Chondrocyte (in vitro differentiated cells): ENCODE measurements around the gene RFTN2. TPM values are rescaled to one million over a fixed set of nuclear protein-coding genes. Genes with fewer than 3 reads are reported as not detected.
"Not testable (repeated sequence)": the region's sequence is repeated elsewhere in the genome, so short reads cannot be mapped to it uniquely, and the experiment has no call there.

ENCODE experiments used
- DNase-seq: peaks from one replicate; pipeline ENCODE4 v3.0.0; 2021; ENCODE audit warnings: mixed read lengths, low spot score
- H3K27ac Mint-ChIP-seq: one replicate; pipeline ENCODE4 v1.8.0; 2021; ENCODE audit warnings: mild to moderate bottlenecking, moderate library complexity, mixed read lengths; ENCODE audit not compliant: unreplicated experiment
- H3K27me3 Mint-ChIP-seq: 2 replicates; pipeline ENCODE4 v1.8.0; 2021; ENCODE audit warnings: low read depth, mixed read lengths
- H3K36me3 Mint-ChIP-seq: 2 replicates; pipeline ENCODE4 v1.8.0; 2021; ENCODE audit warnings: low read depth, mixed read lengths
- H3K4me1 Mint-ChIP-seq: 2 replicates; pipeline ENCODE4 v1.8.0; 2021; ENCODE audit warnings: low read depth, mild to moderate bottlenecking, mixed read lengths
- H3K4me3 Mint-ChIP-seq: one replicate; pipeline ENCODE4 v1.8.0; 2021; ENCODE audit warnings: mild to moderate bottlenecking, moderate library complexity, mixed read lengths; ENCODE audit not compliant: unreplicated experiment
- H3K9me3 Mint-ChIP-seq: 2 replicates; pipeline ENCODE4 v1.8.0; 2021; ENCODE audit warnings: low read depth, mixed read lengths
- total RNA-seq: library from RNA; stranded (reverse); gene quantifications from 3 replicates; pipeline ENCODE4 v1.2.1, GENCODE V29; 2021
- TF ChIP-seq, protein P1 (sequence below): fragments of 200-600 bp; sonication (generic); IDR thresholded peaks from 2 replicates; pipeline ENCODE4 v1.5.0; 2021; ENCODE audit warnings: antibody characterized with exemption, mild to moderate bottlenecking, moderate library complexity

Gene RFTN2
- total RNA-seq, 1 donor from 2014 or later: 11.5 TPM

DNA sequence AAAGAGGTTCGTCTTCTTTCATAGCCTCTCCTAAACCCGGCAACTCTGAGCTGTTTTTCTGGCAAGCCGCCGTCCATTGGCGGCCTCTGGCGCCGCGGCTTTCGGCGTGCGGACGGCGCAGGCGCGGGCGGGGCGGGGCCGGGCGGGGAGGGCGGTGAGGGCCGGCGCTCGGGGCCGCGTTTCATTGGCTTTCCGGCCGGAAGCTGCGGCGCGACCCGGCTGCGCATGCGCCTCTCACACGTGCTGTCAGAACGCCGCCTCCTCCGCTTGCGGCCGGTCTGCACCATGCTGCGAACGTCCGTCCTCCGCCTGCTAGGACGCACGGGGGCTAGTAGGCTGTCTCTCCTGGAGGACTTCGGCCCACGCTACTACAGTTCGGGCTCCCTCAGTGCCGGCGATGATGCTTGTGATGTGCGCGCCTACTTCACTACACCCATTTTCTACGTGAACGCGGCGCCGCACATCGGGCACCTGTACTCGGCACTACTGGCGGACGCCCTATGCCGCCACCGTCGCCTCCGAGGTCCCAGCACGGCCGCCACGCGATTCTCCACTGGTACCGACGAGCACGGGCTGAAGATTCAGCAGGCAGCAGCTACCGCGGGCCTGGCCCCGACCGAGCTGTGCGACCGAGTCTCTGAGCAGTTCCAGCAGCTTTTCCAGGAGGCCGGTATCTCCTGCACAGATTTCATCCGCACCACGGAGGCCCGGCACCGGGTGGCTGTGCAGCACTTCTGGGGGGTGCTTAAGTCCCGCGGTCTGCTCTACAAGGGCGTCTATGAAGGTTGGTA, 29.9 kb upstream of the RFTN2 start, which contains the start of gene MARS2:
TSS of gene MARS2 (plus strand) at position 249 of the 791 bp plus-strand sequence. CDS start at position 286, 37 bp downstream.
- peaks cover 43% of the 10 kb centered on the region for H3K4me1 Mint-ChIP-seq
- no peaks in the 10 kb centered on the region for H3K27me3 Mint-ChIP-seq
- DNase-seq: peak; percentile 94
- H3K4me3 Mint-ChIP-seq: peak within 1 kb of the TSS; percentile 94
- H3K27ac Mint-ChIP-seq: peak within 1 kb of the TSS; percentile 90
- peaks cover 1% of the 10 kb centered on the region for H3K36me3 Mint-ChIP-seq
- no peaks in the 10 kb centered on the region for H3K9me3 Mint-ChIP-seq
- TF ChIP-seq, protein P1, sequence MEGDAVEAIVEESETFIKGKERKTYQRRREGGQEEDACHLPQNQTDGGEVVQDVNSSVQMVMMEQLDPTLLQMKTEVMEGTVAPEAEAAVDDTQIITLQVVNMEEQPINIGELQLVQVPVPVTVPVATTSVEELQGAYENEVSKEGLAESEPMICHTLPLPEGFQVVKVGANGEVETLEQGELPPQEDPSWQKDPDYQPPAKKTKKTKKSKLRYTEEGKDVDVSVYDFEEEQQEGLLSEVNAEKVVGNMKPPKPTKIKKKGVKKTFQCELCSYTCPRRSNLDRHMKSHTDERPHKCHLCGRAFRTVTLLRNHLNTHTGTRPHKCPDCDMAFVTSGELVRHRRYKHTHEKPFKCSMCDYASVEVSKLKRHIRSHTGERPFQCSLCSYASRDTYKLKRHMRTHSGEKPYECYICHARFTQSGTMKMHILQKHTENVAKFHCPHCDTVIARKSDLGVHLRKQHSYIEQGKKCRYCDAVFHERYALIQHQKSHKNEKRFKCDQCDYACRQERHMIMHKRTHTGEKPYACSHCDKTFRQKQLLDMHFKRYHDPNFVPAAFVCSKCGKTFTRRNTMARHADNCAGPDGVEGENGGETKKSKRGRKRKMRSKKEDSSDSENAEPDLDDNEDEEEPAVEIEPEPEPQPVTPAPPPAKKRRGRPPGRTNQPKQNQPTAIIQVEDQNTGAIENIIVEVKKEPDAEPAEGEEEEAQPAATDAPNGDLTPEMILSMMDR: no peak

DNA sequence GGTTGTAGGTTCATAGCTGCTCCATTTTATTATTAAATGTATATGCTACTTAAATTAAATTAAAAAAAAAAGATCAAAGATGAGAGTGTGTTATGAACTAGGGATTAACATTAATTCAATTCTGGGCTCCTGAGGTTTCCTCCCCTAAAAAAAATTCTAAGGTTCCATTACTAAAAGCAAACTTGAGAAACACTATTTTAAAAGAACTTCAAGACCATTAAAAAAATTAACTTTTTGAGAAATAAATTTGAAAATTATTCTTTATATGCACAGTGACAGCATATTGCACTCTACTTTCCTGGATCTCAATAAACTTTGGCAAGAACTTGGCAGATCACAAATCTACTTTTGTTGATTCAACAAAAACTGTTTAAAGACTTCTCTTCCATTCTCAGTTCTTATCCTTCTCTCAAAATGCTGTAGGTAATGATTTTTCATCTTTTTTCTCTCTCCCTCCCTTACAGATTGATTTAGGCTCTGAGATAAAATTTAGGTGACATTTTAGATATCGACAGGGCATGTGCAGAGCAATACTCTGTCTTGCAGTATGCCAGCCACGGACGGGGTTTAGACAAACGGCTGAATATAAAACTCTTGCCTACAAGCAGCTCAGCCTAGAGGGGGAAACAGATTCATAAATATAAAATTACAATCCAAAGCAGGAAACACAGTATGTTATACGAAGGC, 29.2 kb upstream of the RFTN2 start:
- Mint-ChIP-seq H3K4me1 (peaks cover 38% of the 10 kb centered on the region), H3K27me3 (no peaks in the 10 kb centered on the region), H3K27ac (peak overlapping the region; percentile 90), H3K36me3 (peaks cover under 1% of the 10 kb centered on the region), H3K9me3 (no peaks in the 10 kb centered on the region), H3K4me3 (peak overlapping the region; percentile 76)
- TF ChIP-seq, protein P1: no peak
- no peak for DNase-seq

DNA sequence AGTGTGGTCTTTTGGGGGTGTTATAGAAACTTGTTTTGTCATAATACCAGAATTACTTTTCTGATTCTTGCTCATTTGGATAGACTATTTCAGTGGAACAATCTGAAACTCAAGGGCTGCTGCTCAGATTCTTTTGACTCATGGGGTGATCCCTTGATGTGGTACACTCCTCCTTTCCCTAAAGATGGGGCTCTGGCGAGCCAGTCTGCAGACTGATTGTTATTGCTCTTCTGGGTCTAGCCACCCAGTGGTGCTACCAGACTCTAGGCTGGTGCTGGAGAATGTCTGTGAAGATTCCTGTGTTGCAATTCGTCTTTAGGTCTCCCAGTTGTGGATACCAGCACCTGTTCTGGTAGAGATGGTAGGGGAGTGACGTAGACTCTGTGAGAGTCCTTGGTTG, 25.6 kb upstream of the RFTN2 start:
- no peaks in the 10 kb centered on the region for H3K36me3 Mint-ChIP-seq
- no peaks in the 10 kb centered on the region for H3K9me3 Mint-ChIP-seq
- no peak overlapping the region for H3K27ac Mint-ChIP-seq
- DNase-seq: no peak
- TF ChIP-seq, protein P1: no peak
- H3K27me3 Mint-ChIP-seq: no peaks in the 10 kb centered on the region
- H3K4me3 Mint-ChIP-seq: no peak overlapping the region
- H3K4me1 Mint-ChIP-seq: peaks cover 7% of the 10 kb centered on the region

DNA sequence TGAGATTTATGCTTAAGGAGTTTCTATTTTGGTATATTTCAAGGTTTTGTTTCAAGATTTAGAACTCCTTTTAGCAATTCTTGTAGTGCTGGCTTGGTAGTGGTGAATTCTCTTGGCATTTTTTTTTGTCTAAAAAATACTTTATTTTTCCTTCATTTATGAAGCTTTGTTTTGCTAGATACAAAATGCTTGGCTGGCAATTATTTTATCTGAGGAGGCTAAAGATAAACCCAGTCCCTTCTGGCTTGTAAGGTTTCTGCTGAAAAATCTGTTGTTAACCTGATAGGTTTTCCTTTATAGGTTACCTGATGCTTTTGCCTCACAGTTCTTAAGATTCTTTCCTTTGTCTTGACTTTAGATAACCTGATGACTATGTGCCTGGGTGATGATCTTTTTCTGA, 24.3 kb upstream of the RFTN2 start:
- H3K4me3 Mint-ChIP-seq, DNase-seq, H3K9me3 Mint-ChIP-seq, H3K27ac Mint-ChIP-seq, H3K36me3 Mint-ChIP-seq, H3K27me3 Mint-ChIP-seq, H3K4me1 Mint-ChIP-seq: not testable (repeated sequence)

DNA sequence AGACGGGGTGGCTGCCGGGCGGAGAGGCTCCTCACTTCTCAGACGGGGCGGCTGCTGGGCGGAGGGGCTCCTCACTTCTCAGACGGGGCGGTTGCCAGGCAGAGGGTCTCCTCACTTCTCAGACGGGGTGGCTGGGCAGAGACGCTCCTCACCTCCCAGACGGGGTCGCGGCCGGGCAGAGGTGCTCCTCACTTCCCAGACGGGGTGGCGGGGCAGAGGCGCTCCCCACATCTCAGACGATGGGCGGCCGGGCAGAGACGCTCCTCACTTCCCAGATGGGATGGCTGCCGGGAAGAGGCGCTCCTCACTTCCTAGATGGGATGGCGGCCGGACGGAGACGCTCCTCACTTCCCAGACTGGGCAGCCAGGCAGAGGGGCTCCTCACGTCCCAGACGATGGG, 21.2 kb upstream of the RFTN2 start:
- not testable (repeated sequence) for H3K27me3 Mint-ChIP-seq, H3K4me1 Mint-ChIP-seq, H3K27ac Mint-ChIP-seq, DNase-seq, H3K4me3 Mint-ChIP-seq, H3K9me3 Mint-ChIP-seq, H3K36me3 Mint-ChIP-seq

DNA sequence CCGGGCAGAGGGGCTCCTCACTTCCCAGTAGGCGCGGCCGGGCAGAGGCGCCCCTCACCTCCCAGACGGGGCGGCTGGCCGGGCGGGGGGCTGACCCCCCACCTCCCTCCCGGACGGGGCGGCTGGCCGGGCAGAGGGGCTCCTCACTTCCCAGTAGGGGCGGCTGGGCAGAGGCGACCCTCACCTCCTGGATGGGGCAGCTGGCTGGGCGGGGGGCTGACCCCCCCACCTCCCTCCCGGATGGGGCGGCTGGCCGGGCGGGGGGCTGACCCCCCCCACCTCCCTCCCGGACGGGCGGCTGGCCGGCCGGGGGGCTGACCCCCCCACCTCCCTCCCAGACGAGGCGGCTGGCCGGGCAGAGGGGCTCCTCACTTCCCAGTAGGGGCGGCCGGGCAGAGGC, 20.6 kb upstream of the RFTN2 start:
- H3K9me3 Mint-ChIP-seq, H3K4me1 Mint-ChIP-seq, H3K27ac Mint-ChIP-seq, H3K4me3 Mint-ChIP-seq, DNase-seq, H3K27me3 Mint-ChIP-seq, H3K36me3 Mint-ChIP-seq: not testable (repeated sequence)

DNA sequence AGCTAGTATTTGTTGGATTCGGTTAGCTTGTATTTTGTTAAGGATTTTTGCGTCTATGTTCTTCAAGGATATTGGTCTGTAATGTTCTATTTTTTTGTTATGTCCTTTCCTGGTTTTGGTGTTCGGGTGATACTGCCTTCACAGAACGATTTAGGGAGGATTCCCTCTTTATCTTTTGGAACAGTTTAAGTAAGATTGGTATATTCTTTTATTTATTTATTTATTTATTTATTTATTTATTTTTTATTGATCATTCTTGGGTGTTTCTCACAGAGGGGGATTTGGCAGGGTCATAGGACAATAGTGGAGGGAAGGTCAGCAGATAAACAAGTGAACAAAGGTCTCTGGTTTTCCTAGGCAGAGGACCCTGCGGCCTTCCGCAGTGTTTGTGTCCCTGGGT, 19.8 kb upstream of the RFTN2 start:
- not testable (repeated sequence) for H3K4me3 Mint-ChIP-seq, DNase-seq, H3K4me1 Mint-ChIP-seq, H3K36me3 Mint-ChIP-seq, H3K27me3 Mint-ChIP-seq, H3K9me3 Mint-ChIP-seq, H3K27ac Mint-ChIP-seq
